GM12878 (cell line): ENCODE measurements around the gene SDCCAG8. TPM values are rescaled to one million over a fixed set of nuclear protein-coding genes. Genes with fewer than 3 reads are reported as not detected.

Source experiments
- ATAC-seq: fragments of 200-7000 bp; cut with Tn5 transposase; 3 replicates; pipeline ENCODE4 v1.9.1; 2020; ENCODE audit warnings: mild to moderate bottlenecking, moderate library complexity
- BruUV-seq: library from RNA; stranded (reverse); fragments of 400-500 nt; replicated peaks from 2 replicates; lab custom pipeline; 2021; lab: Mats Ljungman, UMichigan
- CTCF ChIA-PET: fragments of 300-600 bp; sonication (Branson Sonifier 250); formaldehyde crosslinking; extraction: SDS; loops from one replicate; lab custom pipeline; 2021; ENCODE audit warnings: inconsistent platforms; lab: Yijun Ruan, JAX
- POLR2A ChIA-PET: fragments of 350-600 bp; formaldehyde crosslinking; extraction: SDS; loops from one replicate; lab custom pipeline; 2021; ENCODE audit warnings: inconsistent platforms; lab: Charles Lee
- RAD21 ChIA-PET: fragments of 300-600 bp; sonication (Branson Sonifier 250); formaldehyde crosslinking; loops from one replicate; lab custom pipeline; 2023; ENCODE audit warnings: antibody characterized with exemption; ENCODE audit not compliant: unreplicated experiment; lab: Charles Lee
- SMC1A ChIA-PET: fragments of 300-600 bp; sonication (Branson Sonifier 250); formaldehyde crosslinking; loops from one replicate; lab custom pipeline; 2023; ENCODE audit not compliant: unreplicated experiment, uncharacterized antibody; lab: Charles Lee
- DNase-seq: peaks from one replicate; pipeline ENCODE4 v3.0.0-alpha.2; 2011; ENCODE audit warnings: low read depth, low spot score
- FAIRE-seq: peaks from 3 replicates; lab custom pipeline; 2011; peaks lifted over from hg19 to GRCh38; lab: Jason Lieb, UNC
- H2AFZ ChIP-seq: 2 replicates; pipeline ENCODE4 v1.6.0; 2011; ENCODE audit warnings: low read depth, low read length, control low read depth; ENCODE audit not compliant: control insufficient read depth
- H3K27ac ChIP-seq: 2 replicates; pipeline ENCODE4 v1.5.1; 2011; ENCODE audit warnings: control low read depth; ENCODE audit not compliant: control insufficient read depth, insufficient read depth
- H3K27me3 ChIP-seq, 2 experiments: replicated peaks in 1 of 2; 2 replicates each; pipeline versions ENCODE4 v1.6.0 to v1.6.1; 2011; ENCODE audit warnings: low read length in 1 of 2; ENCODE audit not compliant: control insufficient read depth in 2 of 2, insufficient read depth in 2 of 2
- H3K36me3 ChIP-seq, 2 experiments: 2 replicates each; pipeline ENCODE4 v1.5.1; 2011; ENCODE audit warnings: low read length in 1 of 2; ENCODE audit not compliant: control insufficient read depth in 2 of 2, insufficient read depth in 2 of 2
- H3K4me1 ChIP-seq: 2 replicates; pipeline ENCODE4 v1.6.1; 2011; ENCODE audit warnings: mild to moderate bottlenecking, low read length, moderate library complexity, mixed read lengths; ENCODE audit not compliant: control insufficient read depth, insufficient read depth
- H3K4me2 ChIP-seq: 2 replicates; pipeline ENCODE4 v1.6.0; 2011; ENCODE audit warnings: control low read depth; ENCODE audit not compliant: control insufficient read depth, insufficient read depth
- H3K4me3 ChIP-seq: fragments of 200-600 bp; sonication (generic); 2 replicates; pipeline ENCODE4 v1.5.1; 2016
- H3K79me2 ChIP-seq: 2 replicates; pipeline ENCODE4 v1.6.0; 2011; ENCODE audit warnings: low read length; ENCODE audit not compliant: control insufficient read depth, insufficient read depth
- H3K9ac ChIP-seq: 2 replicates; pipeline ENCODE4 v1.8.0; 2011; ENCODE audit warnings: low read length, control low read depth, mixed read lengths; ENCODE audit not compliant: control insufficient read depth, insufficient read depth
- H3K9me3 ChIP-seq: replicated peaks from 3 replicates; pipeline ENCODE4 v1.5.1; 2011; ENCODE audit warnings: mild to moderate bottlenecking, low read length; ENCODE audit not compliant: control insufficient read depth, insufficient read depth
- H4K20me1 ChIP-seq: 2 replicates; pipeline ENCODE4 v1.6.0; 2011; ENCODE audit not compliant: control insufficient read depth, insufficient read depth
- DPF2 ChIP-seq: fragments of 450-650 bp; IDR thresholded peaks from 2 replicates; pipeline ENCODE4 v1.6.1; 2017; ENCODE audit warnings: mild to moderate bottlenecking
- KDM1A ChIP-seq: fragments of 200-600 bp; sonication (generic); IDR thresholded peaks from 2 replicates; pipeline ENCODE4 v1.6.1; 2016; ENCODE audit warnings: borderline replicate concordance
- MTA2 ChIP-seq: fragments of 450-650 bp; IDR thresholded peaks from 2 replicates; pipeline ENCODE4 v1.6.1; 2016; ENCODE audit warnings: low read depth, mild to moderate bottlenecking, moderate library complexity
- NFYB ChIP-seq: IDR thresholded peaks from 2 replicates; pipeline ENCODE4 v1.6.1; 2011; ENCODE audit warnings: low read depth, mild to moderate bottlenecking, low read length, improper control_type of control experiment, moderate library complexity; ENCODE audit not compliant: insufficient read depth
- PAX5 ChIP-seq: IDR thresholded peaks from 2 replicates; pipeline ENCODE4 v1.6.1; 2011; ENCODE audit warnings: low read depth, low read length, borderline replicate concordance
- POLR2A ChIP-seq: IDR thresholded peaks from 2 replicates; pipeline ENCODE4 v1.6.1; 2011; ENCODE audit warnings: low read depth, mild to moderate bottlenecking, low read length
- RUNX3 ChIP-seq: IDR thresholded peaks from 2 replicates; pipeline ENCODE4 v1.6.1; 2012; ENCODE audit warnings: low read length, inconsistent platforms
- SRF ChIP-seq, 2 experiments: IDR thresholded peaks; 2 replicates each; pipeline ENCODE4 v1.6.1; 2011; ENCODE audit warnings: low read depth in 2 of 2, low read length in 2 of 2, mild to moderate bottlenecking in 1 of 2, moderate library complexity in 1 of 2
- ZNF384 ChIP-seq: IDR thresholded peaks from 2 replicates; pipeline ENCODE4 v1.6.1; 2012; ENCODE audit warnings: low read depth, mild to moderate bottlenecking, low read length, improper control_type of control experiment, borderline replicate concordance
- WGBS: methylation state at CpG from one replicate; pipeline ENCODE4 v1.1.6; 2016; ENCODE audit warnings: low lambda C conversion rate; ENCODE audit not compliant: insufficient replicate concordance, insufficient coverage; ENCODE audit errors: missing lambda C conversion rate; 5-methylcytosine and 5-hydroxymethylcytosine counted together
- in situ Hi-C: fragments of 300-500 bp; cut with MboI; formaldehyde crosslinking; loops from 9 replicates; pipeline ENCODE4 v1.14.3; 2018; ENCODE audit warnings: mixed read lengths
- intact Hi-C: fragments of 100-400 bp; cut with micrococcal nuclease; formaldehyde crosslinking; loops from one replicate; pipeline ENCODE4 v1.14.2; 2022; ENCODE audit not compliant: unreplicated experiment
- polyA plus RNA-seq, 11 experiments: library from polyadenylated mRNA; depleted of rRNA in 4 of 11; unstranded in 6 of 11; stranded (reverse) in 5 of 11; fragments of >200 nt; fragmentation: Nextera tagmentation in 4 of 11; fragmentation: Illumina TruSeq in 1 of 11; extraction: Ambion mirVana in 4 of 11; extraction: Trizol in 1 of 11; gene quantifications; 1 replicate in 1 of 11; 2 replicates in 10 of 11; pipeline versions ENCODE4 v1.2.1 to v1.2.3, GENCODE V29; 2011 to 2016; ENCODE audit warnings: inconsistent platforms in 2 of 11, missing spikeins in 2 of 11, low read depth in 1 of 11
- total RNA-seq, 4 experiments: library from RNA; depleted of rRNA in 3 of 4; stranded (reverse); fragments of >200 nt in 3 of 4; fragmentation: Illumina TruSeq in 1 of 4; extraction: Trizol in 1 of 4; gene quantifications; 2 replicates each; pipeline versions ENCODE4 v1.2.1 to v1.2.3, GENCODE V29; 2013 to 2021
- TF ChIP-seq, protein P1 (sequence below): IDR thresholded peaks from 2 replicates; pipeline ENCODE4 v1.6.1; 2011; ENCODE audit warnings: low read depth, low read length, improper control_type of control experiment, borderline replicate concordance

SDCCAG8 gene
- total and polyA plus RNA-seq, 10 of the 15 experiments (the other 5 are each of a cell fraction or from before 2014, with no cell fraction given), result 15.0 to 25.6 (median 20.6) TPM

DNA sequence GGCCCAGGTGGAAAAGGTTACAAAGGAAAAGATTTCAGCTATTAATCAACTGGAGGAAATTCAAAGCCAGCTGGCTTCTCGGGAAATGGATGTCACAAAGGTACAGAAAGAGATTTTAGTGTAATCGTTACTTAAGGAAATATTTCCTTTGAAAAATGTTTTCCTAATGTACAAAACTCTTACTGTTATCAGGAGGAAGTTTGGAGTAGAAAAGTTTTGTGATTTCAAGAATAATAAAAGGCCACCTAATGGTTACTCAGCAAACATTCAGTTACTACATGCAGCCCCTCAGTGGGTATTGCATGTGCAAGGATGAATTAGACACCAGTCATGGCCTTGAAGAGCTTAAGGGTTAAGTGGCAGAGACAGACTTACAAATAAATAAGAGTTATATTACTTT lies 85.2 kb downstream of the SDCCAG8 start:
- ChIA-PET POLR2A (no interaction called here), RAD21 (no interaction called here), SMC1A (interaction anchor here (1.0 to 4.5 kb wide), 3 partner anchors 69 to 408 kb away, joined by 3 to 31 read pairs (median 3); no protein-coding TSS in a partner anchor), CTCF (interaction anchor here (0.6 to 0.7 kb wide), 2 partner anchors 15 to 915 kb away, joined by 3 to 4 read pairs; no protein-coding TSS in a partner anchor)
- no peaks in the 10 kb centered on the region; a peak in 2 of 4 replicates for H3K36me3 ChIP-seq
- ATAC-seq (no peak), FAIRE-seq (no peak), DNase-seq (no peak)
- intact Hi-C loops (loop anchor here (5.0 to 10.0 kb wide), 3 partner anchors 244 to 704 kb away; no protein-coding TSS in a partner anchor), in situ Hi-C loops (loop anchor here (5.0 to 10.0 kb wide), 2 partner anchors 404 to 931 kb away; no protein-coding TSS in a partner anchor)
- no peaks in the 10 kb centered on the region for H4K20me1 ChIP-seq
- H3K79me2 ChIP-seq, result no peaks in the 10 kb centered on the region
- H3K4me2 ChIP-seq, result no peak overlapping the region
- H3K27ac ChIP-seq, result no peak overlapping the region
- no peak overlapping the region for H3K9ac ChIP-seq
- WGBS, result 94% methylated on average over 2 of the region's 2 CpGs
- no peak overlapping the region for H3K4me3 ChIP-seq
- TF ChIP-seq KDM1A, result no peak
- TF ChIP-seq NFYB, result no peak
- no peak for TF ChIP-seq DPF2
- TF ChIP-seq ZNF384, result no peak
- no peak for TF ChIP-seq POLR2A
- TF ChIP-seq RUNX3, result no peak
- no peak for TF ChIP-seq SRF (IDR thresholded peaks at IDR 0.05; ENCODE audit: low read depth in 2 of 2, low read length in 2 of 2)
- TF ChIP-seq, protein P1, sequence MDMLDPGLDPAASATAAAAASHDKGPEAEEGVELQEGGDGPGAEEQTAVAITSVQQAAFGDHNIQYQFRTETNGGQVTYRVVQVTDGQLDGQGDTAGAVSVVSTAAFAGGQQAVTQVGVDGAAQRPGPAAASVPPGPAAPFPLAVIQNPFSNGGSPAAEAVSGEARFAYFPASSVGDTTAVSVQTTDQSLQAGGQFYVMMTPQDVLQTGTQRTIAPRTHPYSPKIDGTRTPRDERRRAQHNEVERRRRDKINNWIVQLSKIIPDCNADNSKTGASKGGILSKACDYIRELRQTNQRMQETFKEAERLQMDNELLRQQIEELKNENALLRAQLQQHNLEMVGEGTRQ, result no peak
- TF ChIP-seq MTA2, result no peak
- TF ChIP-seq PAX5, result no peak
- no TSS peak for BruUV-seq
- no peaks in the 10 kb centered on the region for H3K4me1 ChIP-seq
- no peak overlapping the region for H2AFZ ChIP-seq
- no peaks in the 10 kb centered on the region for H3K9me3 ChIP-seq
- H3K27me3 ChIP-seq, result no peaks in the 10 kb centered on the region
